ENCODE results near the gene APBA2. TPM values are rescaled to one million over a fixed set of nuclear protein-coding genes. Genes with fewer than 3 reads are reported as not detected.

Gene APBA2
- total RNA-seq, 1 donor from 2014 or later = 5.3 TPM

DNA sequence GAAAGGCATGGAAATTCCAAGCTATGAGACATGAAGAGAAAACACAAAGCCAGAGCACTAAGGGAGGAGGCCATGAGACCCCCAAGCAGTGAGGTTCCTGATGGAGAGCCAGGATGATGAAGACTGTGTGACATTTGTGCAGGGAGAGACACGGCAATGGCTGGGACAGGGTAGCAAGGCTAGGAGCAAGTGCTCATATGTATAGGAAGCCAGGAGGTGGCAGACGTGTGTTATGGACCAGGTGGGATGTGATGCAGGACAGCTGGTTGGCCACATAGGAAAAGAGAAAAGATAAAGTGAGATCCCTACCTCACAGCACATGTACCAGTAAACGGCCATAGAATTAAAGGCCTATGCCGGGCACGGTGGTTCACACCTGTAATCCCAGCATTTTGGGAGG, 112.7 kb downstream of the APBA2 start:
- no peaks in the 10 kb centered on the region for H3K27me3 ChIP-seq (ENCODE audit: control insufficient read depth, insufficient read depth, low read length)
- H3K36me3 ChIP-seq (ENCODE audit: control insufficient read depth, insufficient read depth, low read length) = no peaks in the 10 kb centered on the region
- TF ChIP-seq, protein P1, sequence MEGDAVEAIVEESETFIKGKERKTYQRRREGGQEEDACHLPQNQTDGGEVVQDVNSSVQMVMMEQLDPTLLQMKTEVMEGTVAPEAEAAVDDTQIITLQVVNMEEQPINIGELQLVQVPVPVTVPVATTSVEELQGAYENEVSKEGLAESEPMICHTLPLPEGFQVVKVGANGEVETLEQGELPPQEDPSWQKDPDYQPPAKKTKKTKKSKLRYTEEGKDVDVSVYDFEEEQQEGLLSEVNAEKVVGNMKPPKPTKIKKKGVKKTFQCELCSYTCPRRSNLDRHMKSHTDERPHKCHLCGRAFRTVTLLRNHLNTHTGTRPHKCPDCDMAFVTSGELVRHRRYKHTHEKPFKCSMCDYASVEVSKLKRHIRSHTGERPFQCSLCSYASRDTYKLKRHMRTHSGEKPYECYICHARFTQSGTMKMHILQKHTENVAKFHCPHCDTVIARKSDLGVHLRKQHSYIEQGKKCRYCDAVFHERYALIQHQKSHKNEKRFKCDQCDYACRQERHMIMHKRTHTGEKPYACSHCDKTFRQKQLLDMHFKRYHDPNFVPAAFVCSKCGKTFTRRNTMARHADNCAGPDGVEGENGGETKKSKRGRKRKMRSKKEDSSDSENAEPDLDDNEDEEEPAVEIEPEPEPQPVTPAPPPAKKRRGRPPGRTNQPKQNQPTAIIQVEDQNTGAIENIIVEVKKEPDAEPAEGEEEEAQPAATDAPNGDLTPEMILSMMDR (IDR thresholded peaks at IDR 0.05; ENCODE audit: insufficient read depth, low read length, severe bottlenecking) = no peak
- DNase-seq (ENCODE audit: low read depth) = no peak
- FAIRE-seq = no peak
- H3K4me3 ChIP-seq (ENCODE audit: low read depth, low read length) = no peak overlapping the region

- FAIRE-seq (no peak), DNase-seq (ENCODE audit: low read depth) (no peak)
- H3K36me3 ChIP-seq (ENCODE audit: control insufficient read depth, insufficient read depth, low read length) = no peaks in the 10 kb centered on the region
- H3K27me3 ChIP-seq (ENCODE audit: control insufficient read depth, insufficient read depth, low read length) = no peaks in the 10 kb centered on the region
- no peak overlapping the region for H3K4me3 ChIP-seq (ENCODE audit: low read depth, low read length)
- TF ChIP-seq, protein P1 (IDR thresholded peaks at IDR 0.05; ENCODE audit: insufficient read depth, low read length, severe bottlenecking) = no peak
These were observed 117.5 kb downstream of the APBA2 start for GRCh38 chr15:29003191-29003839.

- DNase-seq (ENCODE audit: low read depth) = no peak
- Histone ChIP-seq H3K4me3 (ENCODE audit: low read depth, low read length) (no peak overlapping the region), H3K27me3 (ENCODE audit: control insufficient read depth, insufficient read depth, low read length) (no peaks in the 10 kb centered on the region), H3K36me3 (ENCODE audit: control insufficient read depth, insufficient read depth, low read length) (no peaks in the 10 kb centered on the region)
- FAIRE-seq = peak; percentile 75
- TF ChIP-seq, protein P1 (IDR thresholded peaks at IDR 0.05; ENCODE audit: insufficient read depth, low read length, severe bottlenecking) = no peak
These were observed 118.1 kb downstream of the APBA2 start for GRCh38 chr15:29003840-29004233.

- FAIRE-seq (no peak), DNase-seq (ENCODE audit: low read depth) (no peak)
- Histone ChIP-seq H3K27me3 (ENCODE audit: control insufficient read depth, insufficient read depth, low read length) (no peaks in the 10 kb centered on the region), H3K36me3 (ENCODE audit: control insufficient read depth, insufficient read depth, low read length) (no peaks in the 10 kb centered on the region), H3K4me3 (ENCODE audit: low read depth, low read length) (no peak overlapping the region)
- TF ChIP-seq, protein P1 (IDR thresholded peaks at IDR 0.05; ENCODE audit: insufficient read depth, low read length, severe bottlenecking) = no peak
These were observed 120.2 kb downstream of the APBA2 start for GRCh38 chr15:29005931-29006330.

DNA sequence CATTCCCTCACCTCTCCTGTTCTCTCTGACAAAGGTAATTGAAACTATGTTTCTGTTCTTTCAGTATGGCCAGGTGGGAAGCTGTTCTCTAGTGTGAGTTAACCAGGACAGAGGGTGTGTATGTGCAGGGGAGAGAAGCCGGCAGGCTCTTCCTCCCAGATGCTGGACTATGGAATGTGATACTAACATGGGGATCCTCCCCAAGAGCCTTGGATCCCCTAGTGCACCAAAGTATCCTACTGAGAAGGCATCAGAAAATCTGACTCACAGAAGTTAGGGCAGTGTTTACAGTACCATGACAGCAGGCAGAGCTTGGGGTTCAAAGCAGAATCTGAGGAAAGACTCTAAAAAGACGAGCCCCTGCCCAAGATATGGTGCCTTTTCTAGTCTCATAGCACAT, 123.1 kb downstream of the APBA2 start:
- TF ChIP-seq, protein P1 (IDR thresholded peaks at IDR 0.05; ENCODE audit: insufficient read depth, low read length, severe bottlenecking) = no peak
- Histone ChIP-seq H3K4me3 (ENCODE audit: low read depth, low read length) (no peak overlapping the region), H3K27me3 (ENCODE audit: control insufficient read depth, insufficient read depth, low read length) (no peaks in the 10 kb centered on the region), H3K36me3 (ENCODE audit: control insufficient read depth, insufficient read depth, low read length) (no peaks in the 10 kb centered on the region)
- FAIRE-seq = no peak
- no peak for DNase-seq (ENCODE audit: low read depth)

DNA sequence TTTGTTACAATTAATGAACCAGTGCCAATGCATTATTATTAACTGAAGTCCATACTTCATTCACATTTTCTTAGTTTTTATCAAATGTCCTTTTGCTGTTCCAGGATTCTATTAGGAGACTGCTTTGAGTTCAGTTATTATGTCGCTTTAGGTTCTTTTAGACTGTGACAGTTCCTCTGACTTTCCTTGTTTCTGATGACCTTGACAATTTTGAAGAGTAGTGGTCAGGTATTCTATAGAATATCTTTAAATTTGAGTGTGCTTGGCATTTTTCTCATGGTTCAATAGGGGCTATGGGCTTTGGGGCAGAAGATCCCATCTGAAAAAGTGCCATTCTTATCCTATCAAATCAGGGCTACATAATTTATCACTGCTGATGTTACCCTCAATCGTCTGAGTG, 126.3 kb downstream of the APBA2 start:
- Histone ChIP-seq H3K4me3 (ENCODE audit: low read depth, low read length) (no peak overlapping the region), H3K36me3 (ENCODE audit: control insufficient read depth, insufficient read depth, low read length) (no peaks in the 10 kb centered on the region), H3K27me3 (ENCODE audit: control insufficient read depth, insufficient read depth, low read length) (no peaks in the 10 kb centered on the region)
- no peak for DNase-seq (ENCODE audit: low read depth)
- no peak for FAIRE-seq
- TF ChIP-seq, protein P1 (IDR thresholded peaks at IDR 0.05; ENCODE audit: insufficient read depth, low read length, severe bottlenecking) = no peak
